Occipital lobe (tissue), 2 donors: ENCODE results near the gene WRAP73. TPM values are rescaled to one million over a fixed set of nuclear protein-coding genes. Genes with fewer than 3 reads are reported as not detected.

Experiments used
- DNase-seq: peaks from one replicate; lab custom pipeline; 2025; lab: John Stamatoyannopoulos, UW
- total RNA-seq: library from RNA; depleted of rRNA; stranded (reverse); fragments of >200 nt; gene quantifications from one replicate; pipeline ENCODE4 v1.2.3, GENCODE V29; 2014

WRAP73 gene
- total RNA-seq, 1 donor from 2014 or later, result 10.8 TPM

- DNase-seq, result no peak
Observed at GRCh38 chr1:3614755-3615742, 34.9 kb downstream of the WRAP73 start.

GRCh38 chr1:3612123-3612522 is 37.8 kb downstream of the WRAP73 start:
- DNase-seq, result no peak

- no peak for DNase-seq
Observed at GRCh38 chr1:3611170-3612019, 38.5 kb downstream of the WRAP73 start, which contains the start of gene MEGF6. Gene MEGF6 (minus strand): TSS chr1:3611508. CDS start chr1:3611268, 240 bp downstream.

GRCh38 chr1:3610527-3611169 is 39.3 kb downstream of the WRAP73 start:
- DNase-seq, result no peak

GRCh38 chr1:3609769-3610526 is 40.0 kb downstream of the WRAP73 start:
- no peak for DNase-seq

- DNase-seq, result no peak
Observed at GRCh38 chr1:3609016-3609768, 40.7 kb downstream of the WRAP73 start.

GRCh38 chr1:3608154-3608553 is 41.7 kb downstream of the WRAP73 start:
- no peak for DNase-seq

- DNase-seq, result no peak
Observed at GRCh38 chr1:3607703-3608065, 42.2 kb downstream of the WRAP73 start.

- DNase-seq, result no peak
Observed at GRCh38 chr1:3606779-3607702, 42.9 kb downstream of the WRAP73 start.

GRCh38 chr1:3604997-3605823 is 44.7 kb downstream of the WRAP73 start:
- DNase-seq, result no peak

- DNase-seq, result no peak
Observed at GRCh38 chr1:3604468-3604974, 45.4 kb downstream of the WRAP73 start.

- DNase-seq, result no peak
Observed at GRCh38 chr1:3603571-3604467, 46.1 kb downstream of the WRAP73 start.

- DNase-seq, result no peak
Observed at GRCh38 chr1:3603156-3603555, 46.7 kb downstream of the WRAP73 start.

GRCh38 chr1:3602375-3602774 is 47.5 kb downstream of the WRAP73 start:
- no peak for DNase-seq

GRCh38 chr1:3601743-3602142 is 48.2 kb downstream of the WRAP73 start:
- no peak for DNase-seq

GRCh38 chr1:3600354-3600753 is 49.5 kb downstream of the WRAP73 start:
- DNase-seq, result no peak

- DNase-seq, result no peak
Observed at GRCh38 chr1:3599816-3600215, 50.1 kb downstream of the WRAP73 start.
